NCI-H526 (cell line): ENCODE results near the gene RAB11FIP4.

ENCODE experiments used
- DNase-seq, 2 experiments: peaks; one replicate each; lab custom pipeline; 2025; lab: John Stamatoyannopoulos, UW

Gene RAB11FIP4

DNA sequence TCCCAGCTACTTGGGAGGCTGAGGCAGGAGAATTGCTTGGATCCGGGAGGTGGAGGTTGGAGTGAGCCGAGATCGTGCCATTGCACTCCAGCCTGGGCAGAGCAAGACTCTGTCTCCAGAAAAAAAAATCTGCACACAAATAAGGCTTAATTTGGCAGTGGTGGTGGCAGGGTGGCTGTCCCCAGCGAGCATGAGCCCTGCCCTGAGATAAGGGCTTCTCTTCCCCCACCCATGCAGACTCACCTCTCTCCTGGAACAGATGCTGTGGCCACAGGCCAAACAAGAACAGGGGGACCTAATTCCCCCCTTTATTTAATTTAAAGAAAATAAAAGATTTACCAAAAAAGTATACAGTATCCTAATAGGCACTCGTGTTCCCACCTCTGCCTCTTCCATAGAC is 157.2 kb downstream of the RAB11FIP4 start:
- DNase-seq = peak in 1 of 2 experiments; percentile 31

DNA sequence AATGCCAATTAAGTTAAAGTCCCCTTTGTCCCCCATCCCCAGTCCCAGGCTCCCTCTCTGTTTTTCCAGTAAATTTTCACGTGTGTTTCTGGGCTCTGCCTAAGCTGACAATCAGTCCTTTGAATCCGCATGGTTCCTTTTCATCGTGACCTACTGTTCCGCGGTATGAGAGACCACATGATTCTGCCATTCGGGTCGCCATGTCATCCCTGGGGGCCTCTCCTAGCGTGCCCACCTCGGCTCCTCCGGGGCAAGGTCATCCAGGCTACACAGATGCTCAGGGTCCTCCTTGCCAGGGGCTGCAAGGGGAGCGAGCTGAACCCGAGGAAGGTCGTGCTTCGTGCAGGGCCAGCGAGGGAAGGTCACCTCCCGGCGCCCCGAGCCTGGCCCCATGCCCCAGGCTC is 157.6 kb downstream of the RAB11FIP4 start:
- DNase-seq = peak in 1 of 2 experiments; percentile 70

DNA sequence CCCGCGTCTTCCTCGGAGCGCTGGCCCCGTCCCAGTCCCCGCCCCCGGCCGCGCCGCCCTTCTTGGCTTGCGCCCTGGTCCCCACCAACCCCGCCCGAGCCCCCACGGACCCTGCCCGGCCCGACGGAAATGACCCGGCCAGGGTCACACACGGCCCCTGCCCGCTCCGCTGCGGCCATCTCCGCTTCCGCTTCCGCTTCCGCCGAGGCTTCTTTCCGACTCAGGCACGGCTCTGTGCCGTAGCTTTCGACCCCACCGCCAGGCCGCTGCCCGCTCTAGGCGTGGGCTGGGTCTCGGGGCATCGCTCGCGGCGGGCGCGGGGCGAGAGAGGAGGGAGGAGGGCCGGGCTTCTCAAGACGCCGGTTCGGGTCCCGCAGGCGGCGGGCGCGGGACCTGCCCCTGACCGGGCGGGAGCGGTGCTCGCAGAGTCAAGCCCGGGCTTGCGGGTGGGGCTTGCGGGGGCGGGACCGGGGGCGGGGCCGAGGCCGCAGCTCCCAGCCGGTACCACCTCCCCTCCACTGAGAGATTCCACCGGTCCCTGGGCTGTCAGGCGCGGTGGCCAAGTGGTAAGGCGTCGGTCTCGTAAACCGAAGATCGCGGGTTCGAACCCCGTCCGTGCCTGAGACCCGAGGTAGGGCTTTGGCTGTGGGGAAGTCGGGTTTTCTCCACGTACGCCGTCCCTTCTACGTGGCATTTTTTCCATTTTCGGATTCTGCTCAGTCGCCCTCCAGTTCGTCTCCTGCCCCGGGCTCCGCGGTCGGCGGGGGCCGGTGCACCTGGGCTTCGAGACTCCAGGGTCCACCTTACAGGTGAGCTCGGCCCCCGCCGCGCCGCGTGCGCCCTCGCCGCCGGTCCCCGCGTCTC is 158.3 kb downstream of the RAB11FIP4 start:
- DNase-seq = peak; percentile 90 to 97

DNA sequence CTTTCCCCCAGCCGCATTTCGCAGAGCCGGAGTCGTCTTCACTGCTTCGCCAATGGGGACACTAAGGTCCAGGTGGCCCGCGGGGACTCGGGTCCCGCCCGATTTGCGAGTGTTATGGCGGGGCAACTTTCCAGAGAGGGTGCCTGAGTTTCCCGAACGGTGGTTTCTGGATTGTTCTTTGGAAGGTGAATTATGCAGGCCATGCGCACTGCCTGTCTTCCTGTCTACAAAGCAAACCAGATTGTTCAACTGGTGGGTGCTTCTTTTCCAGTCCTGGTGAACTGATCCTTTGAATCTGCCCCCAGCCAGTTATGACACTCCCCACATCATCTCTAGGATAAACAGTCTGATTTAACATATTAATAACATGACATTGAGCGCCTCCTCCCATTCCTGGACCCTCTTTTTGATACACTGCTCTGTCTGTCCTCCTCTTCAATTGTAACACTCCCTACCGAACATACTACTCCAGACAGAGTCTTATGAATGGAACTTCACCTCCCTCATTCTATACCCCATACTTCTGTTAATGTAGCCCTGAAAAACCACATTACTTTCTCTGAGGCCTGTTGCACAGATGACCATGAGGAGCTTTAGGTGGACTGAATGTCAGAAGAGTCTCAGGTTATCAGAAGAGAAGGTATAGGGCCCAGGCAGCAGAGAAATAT is 159.0 kb downstream of the RAB11FIP4 start:
- DNase-seq = no peak

DNA sequence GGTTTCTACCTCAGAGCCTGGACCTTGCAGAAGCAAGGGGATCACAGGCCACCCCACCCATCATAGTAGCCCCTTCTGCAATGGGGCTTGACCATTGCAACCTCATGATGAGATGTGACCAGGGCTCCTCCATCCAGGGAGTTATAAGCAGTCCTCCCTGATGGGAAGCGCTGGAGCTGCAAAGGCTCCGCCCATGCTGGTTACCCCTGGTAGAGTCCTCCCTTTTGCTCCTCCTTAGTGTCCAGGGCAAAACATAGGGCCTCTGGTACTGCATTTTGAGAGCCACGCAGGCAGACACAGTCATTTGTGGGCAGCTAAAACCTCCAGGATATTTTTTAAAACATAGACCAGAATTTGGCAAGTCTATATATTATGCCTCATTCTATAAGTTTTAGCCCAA is 161.1 kb downstream of the RAB11FIP4 start:
- DNase-seq = no peak

DNA sequence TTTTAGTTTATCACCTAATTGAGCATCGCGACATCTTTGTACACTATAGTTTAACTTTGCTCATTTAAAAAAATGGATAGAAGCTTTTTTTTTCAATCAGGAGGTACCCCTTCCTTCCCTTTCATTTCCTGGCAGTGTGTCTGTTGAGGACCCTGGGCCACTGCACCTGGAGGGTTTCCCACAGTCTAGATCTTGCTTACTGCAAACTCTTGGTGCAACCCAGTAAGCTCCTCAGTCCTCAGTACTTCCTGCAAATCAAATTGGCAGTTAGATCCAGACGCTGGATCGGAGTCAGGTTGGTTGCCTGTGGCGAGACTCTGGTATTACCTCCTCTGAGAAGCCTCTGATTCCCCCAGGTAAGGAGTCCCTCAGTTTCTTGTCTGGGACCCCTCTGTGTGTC is 162.0 kb downstream of the RAB11FIP4 start:
- DNase-seq = no peak

DNA sequence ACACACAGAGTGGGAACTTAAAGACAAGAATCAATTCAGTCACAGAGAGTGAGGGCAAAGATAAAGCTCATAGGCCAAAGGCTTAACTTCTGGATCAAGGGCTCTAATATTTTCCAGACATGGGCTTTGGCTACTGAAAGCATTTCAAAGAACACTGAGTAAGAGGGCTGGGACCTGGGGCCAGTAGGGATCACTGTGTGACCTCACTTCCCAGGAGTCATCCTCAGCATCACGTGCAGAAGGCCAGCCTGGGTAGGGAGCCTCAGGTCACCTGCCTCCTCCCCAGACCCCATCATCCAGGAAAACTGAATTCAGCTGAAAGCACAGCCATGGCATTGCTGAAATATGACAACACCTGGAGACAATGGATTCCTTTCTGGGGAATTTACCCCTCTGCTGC is 163.5 kb downstream of the RAB11FIP4 start:
- DNase-seq = no peak

DNA sequence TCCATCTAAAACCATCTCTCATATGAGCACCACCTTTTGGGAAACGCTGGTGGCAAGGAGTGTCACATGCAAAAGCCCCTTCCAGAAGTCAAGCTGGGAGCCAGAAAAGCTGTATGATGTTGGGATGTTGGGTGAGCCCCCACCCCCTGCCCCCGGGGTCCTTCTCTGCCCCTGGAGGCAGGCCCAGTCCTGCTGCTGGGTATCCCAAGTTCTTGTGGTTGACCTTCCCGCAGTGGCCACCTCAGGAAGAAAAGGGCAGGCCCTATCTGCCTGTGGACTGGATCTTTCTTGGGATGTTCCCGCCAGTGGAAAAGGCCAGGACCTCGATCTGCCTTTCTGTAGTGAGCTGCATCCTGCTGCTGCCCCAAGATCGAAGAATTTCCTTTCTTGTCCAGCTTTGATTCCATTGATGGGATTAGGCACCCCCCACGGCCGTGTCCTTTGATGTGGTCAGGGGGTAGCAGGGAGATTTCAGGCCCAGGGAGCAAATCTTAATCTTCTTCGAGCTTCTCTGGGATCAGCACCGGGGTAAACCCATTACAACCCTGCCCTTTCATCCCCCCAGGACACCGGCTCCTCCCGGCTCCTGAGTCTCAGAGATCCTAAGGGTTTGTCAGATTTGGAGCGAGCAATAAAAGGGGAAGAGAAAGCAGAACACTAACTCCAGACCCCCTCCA is 165.6 kb downstream of the RAB11FIP4 start:
- DNase-seq = no peak

DNA sequence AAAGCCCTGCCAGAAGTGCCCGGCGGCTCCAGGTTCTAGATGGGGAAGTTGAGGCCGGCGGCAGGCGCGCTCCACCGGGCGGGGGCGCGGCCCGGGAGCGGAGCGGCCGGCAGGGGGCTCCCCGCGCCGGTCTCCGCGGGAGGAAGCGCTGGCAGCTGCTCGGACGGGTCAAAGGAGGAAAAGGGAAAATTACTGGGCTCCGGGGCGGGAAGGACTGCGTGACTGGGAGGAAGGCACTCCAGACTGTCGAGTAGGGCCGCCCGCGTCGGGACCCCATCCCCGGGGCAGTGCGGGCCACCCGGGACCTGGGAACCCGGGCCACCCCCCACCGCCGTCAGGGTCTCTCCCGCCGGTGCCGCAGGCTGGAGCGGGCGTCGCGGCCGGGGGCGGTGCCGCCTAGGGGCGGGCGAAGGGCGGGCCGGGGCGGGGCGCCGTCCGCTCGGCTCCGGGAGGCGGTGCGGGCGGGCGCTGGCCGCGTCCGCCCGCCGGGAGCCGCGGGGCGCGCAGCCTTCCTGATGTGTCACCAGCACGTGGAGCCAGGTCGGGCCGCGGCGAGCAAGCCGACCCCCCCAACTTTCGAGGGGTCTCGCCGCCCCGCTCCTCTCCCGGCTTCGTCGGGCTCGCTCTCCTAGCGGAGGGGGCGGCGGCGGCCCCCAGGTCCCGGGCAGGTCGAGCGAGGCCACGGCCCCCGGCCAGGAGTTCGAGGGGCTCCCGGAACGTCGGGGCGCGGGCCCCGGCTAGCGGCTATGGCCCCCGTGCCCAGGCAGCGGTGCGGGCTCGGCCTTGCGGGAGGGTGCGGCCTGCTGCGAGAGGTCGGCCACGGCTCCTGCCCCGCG is 167.5 kb downstream of the RAB11FIP4 start:
- peak; percentile 53 to 94 for DNase-seq

DNA sequence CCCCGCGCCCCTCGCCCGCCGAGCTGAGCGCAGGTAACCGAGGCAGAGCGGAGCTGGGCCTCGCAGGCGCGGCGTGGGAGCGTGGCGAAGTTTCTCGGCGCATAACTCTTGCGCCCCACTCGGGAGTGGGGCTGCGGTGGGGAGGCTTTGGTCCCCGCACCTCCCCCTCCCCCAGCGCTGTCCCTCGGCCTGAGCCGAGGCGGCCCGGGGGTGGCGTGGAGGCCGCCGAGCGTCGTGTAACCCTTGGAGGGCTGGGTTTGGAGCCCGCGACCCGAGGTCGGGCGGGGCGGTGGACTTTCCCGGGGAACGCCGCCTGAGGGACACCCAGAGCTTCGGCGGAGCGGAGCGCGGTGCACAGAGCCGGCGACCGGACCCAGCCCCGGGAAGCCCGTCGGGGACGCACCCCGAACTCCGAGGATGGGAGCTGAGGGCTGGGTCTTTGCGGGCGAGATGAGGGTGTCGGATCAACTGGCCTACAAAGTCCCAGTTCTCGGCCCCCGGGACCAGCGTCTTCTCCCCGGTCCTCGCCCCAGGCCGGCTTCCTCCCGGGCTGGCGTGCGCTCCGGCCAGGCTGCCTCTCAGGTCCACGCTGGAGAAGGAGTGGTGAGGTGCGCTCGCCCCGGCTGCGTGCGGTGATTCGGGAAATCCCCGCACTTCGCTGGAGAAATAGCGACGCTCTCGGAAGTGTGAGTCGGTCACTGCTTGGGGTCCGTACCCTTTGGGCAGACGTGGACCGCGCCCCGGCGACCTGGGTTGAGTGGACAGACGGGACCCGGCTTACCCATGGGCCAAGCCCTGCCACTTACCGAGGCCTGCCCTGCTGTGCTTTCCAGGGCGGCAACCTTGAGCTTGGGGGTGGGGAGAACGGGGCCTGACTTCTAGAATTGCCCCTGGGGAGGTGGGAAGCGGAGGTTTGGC is 168.4 kb downstream of the RAB11FIP4 start:
- no peak for DNase-seq

DNA sequence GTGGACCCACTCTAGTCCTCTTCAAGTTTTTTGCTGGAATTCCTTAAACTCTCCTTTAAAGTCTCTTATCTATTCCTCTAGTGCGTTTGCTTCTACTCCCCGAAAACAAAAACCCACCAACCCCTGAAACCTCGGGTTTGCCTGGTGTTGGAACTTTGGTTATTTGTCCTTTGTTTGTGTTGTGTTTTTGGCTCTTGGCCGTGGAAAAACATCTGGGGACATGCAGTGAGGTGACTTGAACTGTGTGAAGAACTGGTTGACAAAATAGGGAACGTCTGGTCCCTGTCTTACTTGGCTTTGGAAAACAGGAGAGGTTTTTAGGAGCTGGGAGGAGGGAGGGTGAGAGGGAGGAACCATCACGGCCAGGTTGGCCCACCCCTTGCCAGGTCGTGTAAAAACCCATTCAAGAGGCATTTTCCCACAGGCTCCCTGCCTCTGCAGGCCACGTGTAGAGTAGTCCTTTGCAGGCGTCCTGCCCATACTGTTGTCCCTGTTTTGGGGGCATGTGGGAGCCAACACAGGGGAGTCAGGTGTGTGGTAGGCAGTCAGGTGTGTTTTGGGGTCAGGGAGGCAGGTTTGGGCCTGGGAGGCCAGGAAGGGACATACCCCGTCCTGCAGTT is 169.3 kb downstream of the RAB11FIP4 start:
- DNase-seq = no peak

DNA sequence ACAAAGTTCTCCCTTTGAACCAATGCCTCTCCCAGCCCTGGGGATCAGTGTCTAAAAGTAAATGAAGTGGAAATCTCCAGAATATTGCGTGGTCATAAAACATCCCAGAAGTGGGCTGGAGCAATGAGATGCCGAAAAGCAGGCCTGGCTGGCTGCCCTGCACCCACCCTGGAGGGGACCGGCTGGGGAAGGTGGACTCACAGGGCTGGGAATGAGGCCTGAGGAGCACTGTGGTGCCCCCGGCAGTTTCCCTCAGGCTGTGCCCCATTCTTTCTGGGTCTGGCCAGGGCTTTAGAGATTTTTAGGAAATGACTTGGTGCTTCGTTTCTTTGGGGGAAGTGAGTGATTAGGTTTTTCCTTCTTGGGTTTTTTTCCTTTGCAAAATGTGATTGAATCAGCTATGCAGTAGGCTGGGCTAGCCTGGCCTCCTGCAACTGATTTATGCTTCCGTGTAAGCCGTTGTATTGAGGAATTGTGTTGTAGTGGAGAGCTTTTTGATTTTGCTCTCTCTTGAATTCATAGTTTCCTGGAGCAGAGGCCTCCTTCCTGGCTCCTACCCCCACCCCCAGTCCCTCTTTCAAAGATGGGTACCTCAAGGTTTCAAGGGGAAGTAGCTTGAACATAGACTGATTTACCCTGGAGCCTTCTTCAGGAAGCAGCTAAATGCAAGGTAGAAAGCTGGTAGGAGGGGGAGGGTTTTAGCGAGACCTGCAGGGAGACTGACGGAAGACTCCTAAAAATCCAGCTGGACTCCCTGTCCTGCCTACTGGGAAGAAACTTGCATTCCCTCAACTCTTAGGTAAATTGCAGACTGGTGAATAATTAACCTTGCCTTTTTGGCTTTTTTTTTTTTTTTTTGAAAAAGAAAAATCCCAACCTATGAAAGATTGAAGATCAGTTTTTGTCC is 170.2 kb downstream of the RAB11FIP4 start:
- DNase-seq = no peak

DNA sequence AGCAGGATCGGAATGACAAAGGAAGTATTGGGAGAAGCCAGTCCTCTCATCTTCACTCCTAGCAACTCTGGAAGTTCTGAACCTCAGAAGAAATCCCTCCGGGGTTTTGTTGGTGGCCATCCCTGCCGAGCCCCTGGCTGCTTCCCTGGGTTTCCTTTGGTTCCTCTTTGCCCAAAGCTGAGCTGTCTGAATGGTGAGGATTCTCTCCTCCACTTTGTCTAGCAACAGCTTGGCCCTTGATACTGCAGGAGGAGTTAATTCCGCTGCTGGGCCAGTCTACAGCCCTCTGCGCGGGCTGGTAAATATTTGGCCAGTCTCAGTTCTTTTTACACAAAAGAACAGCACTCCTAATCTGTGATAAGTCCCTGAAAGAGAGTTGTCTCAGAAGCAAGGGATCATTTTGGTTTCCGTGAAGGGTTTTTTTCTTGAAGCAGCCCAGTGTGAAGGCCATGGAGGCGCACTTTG is 170.9 kb downstream of the RAB11FIP4 start:
- DNase-seq = no peak

DNA sequence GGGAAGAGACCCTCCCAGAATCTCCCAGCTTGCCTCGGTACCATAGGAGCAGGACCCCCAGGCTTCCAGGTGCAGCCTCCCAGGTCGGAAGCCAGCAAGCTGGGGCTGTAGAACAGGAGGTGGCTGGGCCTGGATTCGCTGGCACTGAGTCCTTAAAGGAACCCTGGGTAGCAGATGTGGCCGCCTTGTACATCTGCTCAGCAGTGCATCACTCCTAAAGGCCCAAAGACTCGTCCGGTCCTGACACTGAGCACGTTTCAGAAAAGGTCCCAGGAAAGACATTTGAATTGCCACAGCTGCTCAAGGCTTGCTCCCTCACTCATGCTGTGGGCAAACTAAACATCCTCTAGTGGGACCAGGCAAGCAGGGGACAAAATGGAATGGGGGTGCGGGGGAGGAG is 172.8 kb downstream of the RAB11FIP4 start:
- DNase-seq = no peak

DNA sequence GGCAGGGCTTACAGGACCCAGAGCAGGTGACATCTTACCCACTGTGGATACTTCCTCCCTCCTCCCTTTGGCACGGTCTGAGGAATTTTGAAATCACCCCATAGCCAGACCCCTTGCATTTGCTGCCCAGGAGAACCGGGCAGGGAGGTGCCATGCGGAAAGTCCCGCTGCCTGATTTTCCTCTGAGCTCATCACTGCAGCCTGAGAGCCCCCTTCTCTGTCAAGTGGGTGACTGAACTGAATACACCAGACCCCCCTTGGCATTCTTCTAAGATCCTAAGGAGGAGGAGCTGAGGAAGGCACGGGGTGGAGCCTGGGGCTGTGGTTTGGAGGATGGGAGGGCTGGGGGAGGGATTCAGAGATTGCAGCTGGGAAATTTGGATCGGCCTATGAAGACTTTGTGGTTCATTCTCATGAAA is 173.4 kb downstream of the RAB11FIP4 start:
- no peak for DNase-seq

DNA sequence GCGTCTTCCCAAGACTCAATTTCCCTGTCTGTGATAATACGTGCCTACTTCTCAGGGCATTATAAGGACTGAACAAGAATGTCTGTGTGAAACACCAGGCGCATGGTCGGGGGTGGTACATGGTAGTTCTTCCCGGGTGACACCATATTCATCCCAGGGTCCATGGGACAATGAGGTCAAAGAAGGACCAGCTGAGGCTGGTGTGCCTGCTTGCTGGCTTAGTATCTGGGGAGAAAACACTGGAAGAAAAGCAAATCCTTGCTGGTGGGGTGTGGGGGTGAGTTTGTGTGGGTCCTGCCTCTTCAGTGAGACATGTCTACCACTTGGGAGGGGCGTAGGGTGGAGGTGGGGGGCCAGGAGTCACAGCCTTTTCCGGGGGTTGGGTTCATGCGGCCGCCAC is 174.2 kb downstream of the RAB11FIP4 start:
- DNase-seq = no peak

DNA sequence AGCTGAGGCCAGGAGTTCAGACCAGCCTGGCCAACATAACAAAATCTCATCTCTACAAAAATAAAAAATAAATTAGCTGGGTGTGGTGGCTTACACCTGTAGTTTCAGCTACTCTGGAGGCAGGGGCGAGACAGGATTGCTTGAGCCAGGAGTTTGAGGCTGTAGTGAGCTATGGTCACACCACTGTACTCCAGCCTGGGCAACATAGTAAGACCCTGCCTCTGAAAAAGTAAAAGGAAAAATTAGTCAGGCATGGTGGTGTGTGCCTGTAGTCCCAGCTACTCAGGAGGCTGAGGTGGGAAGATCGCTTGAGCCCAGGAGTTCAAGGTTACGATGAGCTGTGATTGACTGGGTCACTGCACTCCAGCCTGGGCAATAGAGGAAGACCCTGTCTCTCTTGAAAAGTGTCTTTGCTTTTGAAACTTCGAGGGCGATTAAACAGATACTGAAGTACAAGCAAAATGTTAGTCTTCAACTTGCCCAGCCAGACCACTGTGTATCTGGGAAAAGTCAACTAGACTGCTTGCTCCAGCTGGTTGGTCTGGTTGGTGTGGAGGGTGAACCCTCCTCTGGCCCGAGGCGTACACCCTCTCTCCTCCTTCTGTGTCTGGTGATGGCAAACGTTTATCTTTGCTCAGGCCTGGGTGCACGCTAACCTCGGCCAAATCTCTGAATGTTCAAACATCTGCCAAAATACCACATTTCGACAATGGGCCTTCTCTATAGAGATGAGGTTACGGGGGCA is 174.9 kb downstream of the RAB11FIP4 start:
- DNase-seq = no peak

DNA sequence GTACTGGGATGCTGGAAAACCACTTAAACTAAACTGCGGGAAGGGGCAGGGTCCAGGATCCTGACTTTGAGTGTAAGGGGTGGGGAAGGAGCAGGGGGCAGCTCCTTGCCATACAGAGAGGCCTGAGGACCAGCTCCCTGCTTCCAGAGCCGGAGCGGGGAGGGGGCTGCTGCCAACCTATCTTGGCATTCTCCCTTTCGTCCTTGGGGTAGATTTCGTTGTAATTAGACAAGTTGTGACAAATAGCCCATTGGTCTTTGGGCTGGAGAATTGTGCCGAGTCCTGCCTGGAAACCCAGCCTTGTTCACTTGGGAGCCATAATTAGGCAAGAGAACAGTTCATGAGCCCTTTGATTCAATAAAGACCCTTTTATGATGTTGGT is 175.5 kb downstream of the RAB11FIP4 start:
- DNase-seq = no peak

DNA sequence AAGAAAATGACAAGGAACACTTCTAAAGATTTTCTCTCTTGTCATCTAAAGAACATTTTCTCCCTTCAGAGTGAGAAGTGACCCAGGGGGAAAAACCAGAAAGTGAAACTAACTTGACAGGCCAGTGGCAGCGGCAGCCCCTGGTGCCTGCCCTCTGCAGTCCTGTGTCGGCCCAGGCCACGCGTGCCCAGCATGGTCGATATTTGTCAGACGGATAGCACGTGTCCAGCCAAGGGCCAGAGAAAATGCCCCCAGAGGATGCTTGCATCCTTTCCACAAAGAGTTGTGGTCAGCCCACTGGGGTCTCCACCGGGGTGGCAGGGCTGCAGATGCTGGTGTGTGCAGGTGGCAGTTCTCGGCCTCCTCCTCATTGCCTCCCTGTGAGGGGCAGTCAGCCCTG is 176.6 kb downstream of the RAB11FIP4 start:
- no peak for DNase-seq
